Caco-2 (cell line): ENCODE measurements around the gene ALG11. TPM values are rescaled to one million over a fixed set of nuclear protein-coding genes. Genes with fewer than 3 reads are reported as not detected.
"Not testable (repeated sequence)": the region's sequence is repeated elsewhere in the genome, so short reads cannot be mapped to it uniquely, and the experiment has no call there.

Source experiments
- BruUV-seq: library from RNA; stranded (reverse); fragments of 400-500 nt; replicated peaks from 2 replicates; lab custom pipeline; 2021; lab: Mats Ljungman, UMichigan
- CTCF ChIA-PET: fragments of 300-600 bp; sonication (Branson Sonifier 250); formaldehyde crosslinking; loops from one replicate; lab custom pipeline; 2022; ENCODE audit warnings: antibody characterized with exemption; lab: Charles Lee
- POLR2A ChIA-PET: fragments of 300-600 bp; sonication (Branson Sonifier 250); formaldehyde crosslinking; loops from one replicate; lab custom pipeline; 2022; ENCODE audit warnings: antibody characterized with exemption; lab: Charles Lee
- DNase-seq, 2 experiments: peaks; one replicate each; pipeline versions ENCODE4 v3.0.0 to v3.0.0-alpha.2; 2020 to 2022
- H3K27me3 ChIP-seq: replicated peaks from 2 replicates; pipeline ENCODE4 v1.6.0; 2011; ENCODE audit warnings: low read length; ENCODE audit not compliant: control insufficient read depth, insufficient read depth
- H3K36me3 ChIP-seq: 2 replicates; pipeline ENCODE4 v1.5.1; 2011; ENCODE audit warnings: low read length; ENCODE audit not compliant: control insufficient read depth, insufficient read depth
- H3K4me1 ChIP-seq: fragments of 250-450 bp; sonication (Bioruptor Pico); 2 replicates; pipeline ENCODE4 v1.5.1; 2020; ENCODE audit warnings: mild to moderate bottlenecking
- H3K4me3 ChIP-seq: 2 replicates; pipeline ENCODE4 v1.5.1; 2011; ENCODE audit warnings: low read depth, mild to moderate bottlenecking, control low read depth, low read length
- H3K9me3 ChIP-seq: fragments of 250-450 bp; sonication (Bioruptor Pico); 2 replicates; pipeline ENCODE4 v1.5.1; 2020; ENCODE audit warnings: mild to moderate bottlenecking, moderate library complexity
- H3K27ac Mint-ChIP-seq: one replicate; pipeline ENCODE4 v1.8.0; 2022; ENCODE audit warnings: mixed read lengths; ENCODE audit not compliant: unreplicated experiment
- H3K27me3 Mint-ChIP-seq: one replicate; pipeline ENCODE4 v1.8.0; 2022; ENCODE audit warnings: mixed read lengths; ENCODE audit not compliant: insufficient read depth, unreplicated experiment
- H3K36me3 Mint-ChIP-seq: one replicate; pipeline ENCODE4 v1.8.0; 2022; ENCODE audit warnings: mild to moderate bottlenecking, mixed read lengths; ENCODE audit not compliant: insufficient read depth, unreplicated experiment
- H3K4me1 Mint-ChIP-seq: one replicate; pipeline ENCODE4 v1.8.0; 2022; ENCODE audit warnings: low read depth, mixed read lengths; ENCODE audit not compliant: unreplicated experiment
- H3K4me3 Mint-ChIP-seq: one replicate; pipeline ENCODE4 v1.8.0; 2022; ENCODE audit warnings: mild to moderate bottlenecking, moderate library complexity, mixed read lengths; ENCODE audit not compliant: unreplicated experiment
- H3K9me3 Mint-ChIP-seq: one replicate; pipeline ENCODE4 v1.8.0; 2022; ENCODE audit warnings: mixed read lengths; ENCODE audit not compliant: unreplicated experiment
- intact Hi-C: fragments of 100-400 bp; cut with micrococcal nuclease; formaldehyde crosslinking; loops from one replicate; pipeline ENCODE4 v1.10.0; 2022; ENCODE audit not compliant: unreplicated experiment
- total RNA-seq: library from RNA; stranded (reverse); gene quantifications from 2 replicates; pipeline ENCODE4 v1.2.3, GENCODE V29; 2022
- TF ChIP-seq, protein P1 (sequence below), 2 experiments: fragments of 200-600 bp in 1 of 2; IDR thresholded peaks; 1 replicate in 1 of 2; 2 replicates in 1 of 2; pipeline versions ENCODE4 v1.5.1 to v1.8.0; 2011 to 2022; ENCODE audit warnings: antibody characterized with exemption in 1 of 2, control low read depth in 1 of 2, inconsistent platforms in 1 of 2, low read depth in 1 of 2, low read length in 1 of 2, mild to moderate bottlenecking in 1 of 2, moderate library complexity in 1 of 2; ENCODE audit not compliant: insufficient read depth in 1 of 2, severe bottlenecking in 1 of 2, unreplicated experiment in 1 of 2

ALG11 gene
- total RNA-seq, 1 experiment from 2014 or later: 47.7 TPM

DNA sequence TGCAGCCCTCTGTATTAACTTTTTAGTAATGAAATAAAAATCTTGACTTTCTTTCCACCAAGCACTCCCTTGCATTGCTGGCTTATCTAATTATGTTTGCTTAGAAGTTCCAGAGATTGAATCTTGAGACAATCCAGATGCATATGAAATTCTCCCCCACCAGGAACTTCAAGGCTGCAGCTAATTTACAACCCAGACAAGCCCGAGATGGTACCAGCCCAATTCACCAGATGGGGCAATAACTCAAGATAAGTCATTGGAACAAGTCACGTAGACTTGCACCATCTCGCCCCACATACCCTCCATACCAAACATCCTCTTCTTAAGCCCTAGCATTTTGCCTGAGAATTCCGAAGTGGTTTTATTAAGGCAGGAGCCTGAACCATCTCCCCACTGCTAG is 41.3 kb downstream of the ALG11 start:
- H3K9me3 ChIP-seq: no peaks in the 10 kb centered on the region
- intact Hi-C loops: no loop called here
- H3K36me3 ChIP-seq: no peaks in the 10 kb centered on the region
- no TSS peak for BruUV-seq
- no peaks in the 10 kb centered on the region for H3K27me3 Mint-ChIP-seq
- TF ChIP-seq, protein P1, sequence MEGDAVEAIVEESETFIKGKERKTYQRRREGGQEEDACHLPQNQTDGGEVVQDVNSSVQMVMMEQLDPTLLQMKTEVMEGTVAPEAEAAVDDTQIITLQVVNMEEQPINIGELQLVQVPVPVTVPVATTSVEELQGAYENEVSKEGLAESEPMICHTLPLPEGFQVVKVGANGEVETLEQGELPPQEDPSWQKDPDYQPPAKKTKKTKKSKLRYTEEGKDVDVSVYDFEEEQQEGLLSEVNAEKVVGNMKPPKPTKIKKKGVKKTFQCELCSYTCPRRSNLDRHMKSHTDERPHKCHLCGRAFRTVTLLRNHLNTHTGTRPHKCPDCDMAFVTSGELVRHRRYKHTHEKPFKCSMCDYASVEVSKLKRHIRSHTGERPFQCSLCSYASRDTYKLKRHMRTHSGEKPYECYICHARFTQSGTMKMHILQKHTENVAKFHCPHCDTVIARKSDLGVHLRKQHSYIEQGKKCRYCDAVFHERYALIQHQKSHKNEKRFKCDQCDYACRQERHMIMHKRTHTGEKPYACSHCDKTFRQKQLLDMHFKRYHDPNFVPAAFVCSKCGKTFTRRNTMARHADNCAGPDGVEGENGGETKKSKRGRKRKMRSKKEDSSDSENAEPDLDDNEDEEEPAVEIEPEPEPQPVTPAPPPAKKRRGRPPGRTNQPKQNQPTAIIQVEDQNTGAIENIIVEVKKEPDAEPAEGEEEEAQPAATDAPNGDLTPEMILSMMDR (IDR thresholded peaks at IDR 0.05; ENCODE audit: insufficient read depth in 1 of 2, low read depth in 1 of 2, low read length in 1 of 2, severe bottlenecking in 1 of 2, unreplicated experiment in 1 of 2): no peak
- no peaks in the 10 kb centered on the region for H3K27me3 ChIP-seq
- H3K36me3 Mint-ChIP-seq: no peaks in the 10 kb centered on the region
- H3K4me1 ChIP-seq: no peaks in the 10 kb centered on the region
- H3K4me3 ChIP-seq: no peak overlapping the region
- H3K27ac Mint-ChIP-seq: no peak overlapping the region
- H3K4me3 Mint-ChIP-seq: no peak overlapping the region
- CTCF ChIA-PET: no interaction called here
- peaks cover 6% of the 10 kb centered on the region for H3K4me1 Mint-ChIP-seq
- peak in 1 of 2 experiments; percentile 47 for DNase-seq
- POLR2A ChIA-PET: no interaction called here
- H3K9me3 Mint-ChIP-seq: peaks cover 6% of the 10 kb centered on the region

DNA sequence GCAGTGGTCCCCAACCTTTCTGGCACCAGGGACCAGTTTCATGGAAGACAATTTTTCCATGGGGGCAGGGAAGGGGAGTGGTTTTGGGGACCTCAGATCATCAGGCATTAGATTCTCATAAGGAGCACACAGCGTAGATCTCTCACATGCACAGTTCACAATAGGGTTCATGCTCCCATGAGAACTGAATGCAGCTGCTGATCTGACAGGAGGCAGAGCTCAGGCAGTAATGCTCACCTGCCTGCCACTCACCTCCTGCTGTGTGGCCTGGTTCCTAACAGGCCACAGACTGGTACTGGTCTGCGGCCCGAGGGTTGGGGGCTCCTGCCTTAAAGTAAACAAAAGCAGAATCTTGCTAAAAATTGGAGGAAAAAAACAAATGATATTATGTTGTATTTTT is 48.9 kb downstream of the ALG11 start:
- H3K27me3 Mint-ChIP-seq, H3K4me3 Mint-ChIP-seq, H3K27me3 ChIP-seq, H3K4me3 ChIP-seq, H3K27ac Mint-ChIP-seq, DNase-seq, H3K36me3 Mint-ChIP-seq, H3K9me3 Mint-ChIP-seq, POLR2A ChIA-PET, H3K4me1 ChIP-seq, BruUV-seq, intact Hi-C loops, H3K4me1 Mint-ChIP-seq, H3K36me3 ChIP-seq: not testable (repeated sequence)
- peaks cover 28% of the 10 kb centered on the region for H3K9me3 ChIP-seq
- CTCF ChIA-PET: interaction anchor here (0.6 kb wide), 1 partner anchor 27 kb away, joined by 5 read pairs; no protein-coding TSS in a partner anchor

DNA sequence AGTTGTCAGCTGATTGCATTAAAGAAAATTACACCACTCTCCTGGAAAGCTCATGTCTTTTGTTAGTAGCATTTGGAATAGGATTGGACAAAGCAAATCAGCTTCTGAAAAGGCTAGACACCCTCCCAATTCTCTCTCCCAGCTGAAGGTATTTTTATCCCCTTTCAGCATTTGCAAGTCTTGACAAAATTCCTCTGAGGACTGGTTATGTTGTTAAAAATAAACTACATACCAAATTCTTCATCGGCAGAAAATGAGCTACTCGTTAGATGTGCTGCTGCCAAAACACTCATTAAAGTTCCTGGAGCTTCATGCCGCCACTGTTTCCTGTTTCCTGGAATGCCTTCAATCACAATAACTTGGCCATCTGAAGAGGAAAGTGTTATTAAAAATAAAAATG is 49.4 kb downstream of the ALG11 start:
- no peaks in the 10 kb centered on the region for H3K36me3 ChIP-seq
- H3K27me3 Mint-ChIP-seq: no peaks in the 10 kb centered on the region
- H3K27ac Mint-ChIP-seq: no peak overlapping the region
- no peaks in the 10 kb centered on the region for H3K4me1 ChIP-seq
- H3K9me3 ChIP-seq: peaks cover 33% of the 10 kb centered on the region
- intact Hi-C loops: no loop called here
- H3K4me3 ChIP-seq: no peak overlapping the region
- H3K27me3 ChIP-seq: no peaks in the 10 kb centered on the region
- CTCF ChIA-PET: interaction anchor here (0.6 kb wide), 1 partner anchor 26 kb away, joined by 5 read pairs; no protein-coding TSS in a partner anchor
- TF ChIP-seq, protein P1 (IDR thresholded peaks at IDR 0.05; ENCODE audit: insufficient read depth in 1 of 2, low read depth in 1 of 2, low read length in 1 of 2, severe bottlenecking in 1 of 2, unreplicated experiment in 1 of 2): no peak
- POLR2A ChIA-PET: interaction anchor here (0.6 kb wide), 1 partner anchor 24 kb away, joined by 3 read pairs; no protein-coding TSS in a partner anchor
- no peak for DNase-seq
- no peaks in the 10 kb centered on the region for H3K4me1 Mint-ChIP-seq
- no TSS peak for BruUV-seq
- H3K36me3 Mint-ChIP-seq: peaks cover 4% of the 10 kb centered on the region
- H3K4me3 Mint-ChIP-seq: no peak overlapping the region
- H3K9me3 Mint-ChIP-seq: no peaks in the 10 kb centered on the region
